HL-60 (cell line): ENCODE measurements around the gene CALHM1.

ENCODE experiments used
- CTCF ChIP-seq: IDR thresholded peaks from one replicate; pipeline ENCODE4 v1.5.1; 2011; ENCODE audit warnings: low read length, control low read depth, inconsistent platforms; ENCODE audit not compliant: insufficient read depth
- POLR2AphosphoS5 ChIP-seq: IDR thresholded peaks from 2 replicates; pipeline ENCODE4 v1.6.1; 2012; ENCODE audit warnings: low read depth

GRCh38 chr10:103431902-103432301 lies 26.8 kb downstream of the CALHM1 start:
- TF ChIP-seq CTCF (no peak), POLR2AphosphoS5 (no peak)
